ENCODE data around the gene CPLANE1.
"Not testable (repeated sequence)": the region's sequence is repeated elsewhere in the genome, so short reads cannot be mapped to it uniquely, and the experiment has no call there.

The CPLANE1 gene

DNA sequence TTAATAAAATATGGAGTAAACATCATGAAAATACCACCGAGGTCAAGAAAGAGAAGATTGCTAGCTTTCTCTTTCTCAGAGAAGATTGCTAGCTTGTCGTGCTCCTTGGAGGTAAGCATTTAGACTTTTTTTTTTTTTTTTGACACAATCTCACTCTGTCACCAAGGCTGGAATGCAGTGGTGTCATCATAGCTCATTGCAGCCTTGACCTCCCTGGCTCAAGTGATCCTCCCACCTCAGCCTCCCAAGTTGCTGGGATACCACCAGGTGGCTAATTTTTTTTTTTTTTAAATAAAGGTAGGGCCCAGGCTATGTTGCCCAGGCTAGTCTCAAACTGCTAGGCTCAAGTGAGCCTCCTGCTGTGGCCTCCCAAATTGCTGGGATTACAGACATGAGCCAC lies 26.3 kb upstream of the CPLANE1 start:
- Histone ChIP-seq H3K9ac (ENCODE audit: low read length) (no peak overlapping the region), H3K9me2 (ENCODE audit: low read depth, low read length) (no peaks in the 10 kb centered on the region), H2AFZ (ENCODE audit: low read length) (no peak overlapping the region), H4K20me1 (ENCODE audit: insufficient read depth, low read length) (no peaks in the 10 kb centered on the region), H3K36me3 (ENCODE audit: insufficient read depth, low read length) (no peaks in the 10 kb centered on the region), H3K9me3 (ENCODE audit: low read length) (peaks cover 4% of the 10 kb centered on the region), H3K4me3 (ENCODE audit: low read depth, low read length, poor library complexity, severe bottlenecking) (no peak overlapping the region), H3K27me3 (ENCODE audit: insufficient read depth, low read length) (no peaks in the 10 kb centered on the region), H3F3A (ENCODE audit: insufficient read depth, low read length) (no peaks in the 10 kb centered on the region), H3K79me2 (ENCODE audit: insufficient read depth, low read length) (no peaks in the 10 kb centered on the region), H3K4me2 (ENCODE audit: low read length) (no peak overlapping the region), H3K4me1 (ENCODE audit: insufficient read depth, low read length, severe bottlenecking) (no peaks in the 10 kb centered on the region), H3K27ac (ENCODE audit: low read depth, low read length, poor library complexity, severe bottlenecking) (no peak overlapping the region)
- TF ChIP-seq CTCF (IDR thresholded peaks at IDR 0.05; ENCODE audit: low read length), result no peak
- no peak for TF ChIP-seq EZH2 (IDR thresholded peaks at IDR 0.05; ENCODE audit: borderline replicate concordance, low read length)

- no peaks in the 10 kb centered on the region for H3K9me2 ChIP-seq (ENCODE audit: low read depth, low read length)
- no peaks in the 10 kb centered on the region for H3F3A ChIP-seq (ENCODE audit: insufficient read depth, low read length)
- no peak overlapping the region for H2AFZ ChIP-seq (ENCODE audit: low read length)
- H3K9me3 ChIP-seq (ENCODE audit: low read length), result 0 out of 2 replicates have a peak, but pooled peaks cover 3% of the 10 kb centered on the region
- H3K9ac ChIP-seq (ENCODE audit: low read length), result no peak overlapping the region
- no peak overlapping the region for H3K27ac ChIP-seq (ENCODE audit: low read depth, low read length, poor library complexity, severe bottlenecking)
- H3K36me3 ChIP-seq (ENCODE audit: insufficient read depth, low read length), result no peaks in the 10 kb centered on the region
- H3K4me1 ChIP-seq (ENCODE audit: insufficient read depth, low read length, severe bottlenecking), result no peaks in the 10 kb centered on the region
- no peak for TF ChIP-seq EZH2 (IDR thresholded peaks at IDR 0.05; ENCODE audit: borderline replicate concordance, low read length)
- TF ChIP-seq CTCF (IDR thresholded peaks at IDR 0.05; ENCODE audit: low read length), result no peak
- no peak overlapping the region for H3K4me3 ChIP-seq (ENCODE audit: low read depth, low read length, poor library complexity, severe bottlenecking)
- H3K79me2 ChIP-seq (ENCODE audit: insufficient read depth, low read length), result no peaks in the 10 kb centered on the region
- no peaks in the 10 kb centered on the region for H4K20me1 ChIP-seq (ENCODE audit: insufficient read depth, low read length)
- H3K27me3 ChIP-seq (ENCODE audit: insufficient read depth, low read length), result no peaks in the 10 kb centered on the region
- no peak overlapping the region for H3K4me2 ChIP-seq (ENCODE audit: low read length)
These were observed 23.3 kb upstream of the CPLANE1 start for GRCh38 chr5:37272511-37272910.

DNA sequence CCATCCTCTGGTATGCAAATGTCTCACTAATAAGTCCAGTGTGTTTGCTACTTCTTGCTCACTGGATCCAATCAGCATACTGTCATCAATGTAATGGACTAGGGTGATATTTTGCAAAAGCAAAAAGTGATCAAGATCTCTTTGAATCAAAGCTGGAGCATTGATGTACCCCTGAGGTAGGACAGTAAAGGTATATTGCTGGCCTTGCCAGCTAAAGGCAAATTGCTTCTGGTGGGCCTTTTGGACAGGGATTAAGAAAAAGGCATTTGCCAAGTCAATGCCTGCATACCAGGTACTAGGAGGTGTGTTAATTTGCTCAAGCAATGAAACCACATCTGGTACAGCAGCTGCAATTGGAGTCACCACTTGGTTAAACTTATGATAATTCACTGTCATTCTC lies 18.9 kb upstream of the CPLANE1 start:
- not testable (repeated sequence) for H3K4me1 ChIP-seq (ENCODE audit: insufficient read depth, low read length, severe bottlenecking); H3K9me3 ChIP-seq (ENCODE audit: low read length); H3K27ac ChIP-seq (ENCODE audit: low read depth, low read length, poor library complexity, severe bottlenecking); H3K27me3 ChIP-seq (ENCODE audit: insufficient read depth, low read length); H3F3A ChIP-seq (ENCODE audit: insufficient read depth, low read length); H2AFZ ChIP-seq (ENCODE audit: low read length); H3K9me2 ChIP-seq (ENCODE audit: low read depth, low read length); H3K36me3 ChIP-seq (ENCODE audit: insufficient read depth, low read length); H3K9ac ChIP-seq (ENCODE audit: low read length); H3K4me3 ChIP-seq (ENCODE audit: low read depth, low read length, poor library complexity, severe bottlenecking); H3K79me2 ChIP-seq (ENCODE audit: insufficient read depth, low read length); H4K20me1 ChIP-seq (ENCODE audit: insufficient read depth, low read length); H3K4me2 ChIP-seq (ENCODE audit: low read length)

GRCh38 chr5:37255774-37256358 lies 6.7 kb upstream of the CPLANE1 start:
- Histone ChIP-seq H3K4me3 (ENCODE audit: low read depth, low read length, poor library complexity, severe bottlenecking) (no peak overlapping the region), H3K4me2 (ENCODE audit: low read length) (no peak overlapping the region), H2AFZ (ENCODE audit: low read length) (no peak overlapping the region), H3K4me1 (ENCODE audit: insufficient read depth, low read length, severe bottlenecking) (no peaks in the 10 kb centered on the region), H3F3A (ENCODE audit: insufficient read depth, low read length) (no peaks in the 10 kb centered on the region), H3K27ac (ENCODE audit: low read depth, low read length, poor library complexity, severe bottlenecking) (no peak overlapping the region), H4K20me1 (ENCODE audit: insufficient read depth, low read length) (no peaks in the 10 kb centered on the region), H3K79me2 (ENCODE audit: insufficient read depth, low read length) (no peaks in the 10 kb centered on the region), H3K9ac (ENCODE audit: low read length) (no peak overlapping the region), H3K9me2 (ENCODE audit: low read depth, low read length) (no peaks in the 10 kb centered on the region), H3K27me3 (ENCODE audit: insufficient read depth, low read length) (no peaks in the 10 kb centered on the region), H3K9me3 (ENCODE audit: low read length) (peaks cover 5% of the 10 kb centered on the region), H3K36me3 (ENCODE audit: insufficient read depth, low read length) (no peaks in the 10 kb centered on the region)
- TF ChIP-seq EZH2 (IDR thresholded peaks at IDR 0.05; ENCODE audit: borderline replicate concordance, low read length) (no peak), CTCF (IDR thresholded peaks at IDR 0.05; ENCODE audit: low read length) (no peak)

All from OCI-LY1 (cell line).